BLaER1 treated with 17β-estradiol and CSF1 and Interleukin-3, amounts not matched to agents 10 nM and 100 nM (cell line): ENCODE results near the gene GAMT.

ENCODE experiments used
- H3K27ac ChIP-seq, 11 experiments: shearing (Covaris generic); formaldehyde crosslinking; 2 replicates each; pipeline ENCODE4 v1.8.1; 2022
- H3K27me3 ChIP-seq, 11 experiments: shearing (Covaris generic); formaldehyde crosslinking; 2 replicates each; pipeline ENCODE4 v1.8.1; 2022
- H3K36me3 ChIP-seq, 11 experiments: shearing (Covaris generic); formaldehyde crosslinking; 2 replicates each; pipeline ENCODE4 v1.8.1; 2022
- H3K4me1 ChIP-seq, 10 experiments: shearing (Covaris generic); formaldehyde crosslinking; 2 replicates each; pipeline ENCODE4 v1.8.1; 2022
- H3K4me2 ChIP-seq, 11 experiments: shearing (Covaris generic); formaldehyde crosslinking; 2 replicates each; pipeline ENCODE4 v1.8.1; 2022
- H3K4me3 ChIP-seq, 10 experiments: shearing (Covaris generic); formaldehyde crosslinking; 2 replicates each; pipeline ENCODE4 v1.8.1; 2022
- H3K9ac ChIP-seq, 11 experiments: shearing (Covaris generic); formaldehyde crosslinking; 2 replicates each; pipeline ENCODE4 v1.8.1; 2022
- H3K9me3 ChIP-seq, 11 experiments: shearing (Covaris generic); formaldehyde crosslinking; replicated peaks in 1 of 11; 2 replicates each; pipeline ENCODE4 v1.8.1; 2022
- H4K20me1 ChIP-seq, 11 experiments: shearing (Covaris generic); formaldehyde crosslinking; 2 replicates each; pipeline ENCODE4 v1.8.1; 2022
- Cebpa-rat ChIP-seq, 11 experiments: shearing (Covaris generic); IDR thresholded peaks; 2 replicates each; pipeline ENCODE4 v1.8.1; 2022

Gene GAMT

DNA sequence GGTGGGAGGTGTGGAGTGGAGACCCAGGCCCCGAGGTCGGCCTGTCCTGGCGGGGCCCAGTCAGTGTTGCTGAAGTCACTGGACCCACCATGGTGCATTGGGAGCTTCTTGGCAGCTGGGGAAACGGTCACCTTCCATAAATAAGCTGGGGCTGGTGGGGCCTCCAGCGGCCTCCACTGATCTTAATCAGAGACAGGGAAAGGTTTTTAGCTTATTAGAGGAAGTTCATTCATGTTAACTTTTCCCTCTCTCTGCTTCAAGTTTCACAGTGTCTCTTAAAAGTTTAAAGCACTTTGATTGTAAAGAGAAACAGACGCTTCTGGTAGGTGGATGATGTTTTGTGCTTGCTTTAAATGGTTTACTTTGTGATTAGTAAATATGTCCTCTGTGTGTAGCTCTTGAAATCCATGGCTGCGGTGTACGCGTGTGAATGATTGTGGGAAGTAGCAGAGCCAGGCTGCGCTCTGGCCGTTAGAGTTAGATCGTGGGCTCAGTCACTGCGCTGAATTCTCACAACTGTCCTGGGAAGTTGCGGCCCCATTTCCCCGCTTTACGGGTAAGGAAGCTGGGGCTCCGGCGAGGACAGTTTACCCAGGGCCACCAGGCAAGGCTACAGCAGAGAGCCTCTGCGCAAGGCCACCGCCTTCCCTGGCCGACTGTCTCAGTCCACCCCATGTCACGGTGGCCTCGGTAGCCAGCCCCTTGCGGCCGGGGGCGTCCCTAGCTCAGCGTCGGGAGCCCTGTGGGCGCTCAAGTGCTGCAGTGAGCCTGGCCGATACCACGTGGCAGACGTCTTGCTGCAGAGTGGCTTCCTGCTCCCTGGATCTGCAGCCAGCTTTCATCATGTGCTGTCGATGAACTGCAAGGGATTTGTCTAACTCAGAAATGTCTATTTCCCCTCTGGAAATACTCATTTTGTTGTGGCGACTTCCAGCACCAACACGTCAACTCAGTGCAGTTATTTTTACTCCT, 34.2 kb downstream of the GAMT start:
- Histone ChIP-seq H3K4me1 (peaks cover 77 to 100% (median 100%) of the 10 kb centered on the region in 10 experiments), H3K9ac (peak overlapping the region in 8 of 11 experiments; percentile 50 to 81 (median 61); a peak in 16 of 22 replicates), H3K9me3 (no peaks in the 10 kb centered on the region), H3K4me3 (no peak overlapping the region), H3K27ac (peak overlapping the region in 9 of 11 experiments; percentile 36 to 92 (median 75); a peak in 19 of 22 replicates), H3K27me3 (peaks cover 0 to 16% (median 0%) of the 10 kb centered on the region in 11 experiments; a peak in 2 of 22 replicates), H4K20me1 (peaks cover 0 to 77% (median 0%) of the 10 kb centered on the region in 11 experiments; a peak in 9 of 22 replicates), H3K4me2 (peak overlapping the region; percentile 68 to 100 (median 91)), H3K36me3 (peaks cover 9 to 56% (median 29%) of the 10 kb centered on the region in 11 experiments; a peak in 18 of 22 replicates)
- TF ChIP-seq Cebpa-rat (IDR thresholded peaks at IDR 0.05) = peak in 6 of 11 experiments; percentile 9 to 90 (median 39); a peak in 4 of 22 replicates

DNA sequence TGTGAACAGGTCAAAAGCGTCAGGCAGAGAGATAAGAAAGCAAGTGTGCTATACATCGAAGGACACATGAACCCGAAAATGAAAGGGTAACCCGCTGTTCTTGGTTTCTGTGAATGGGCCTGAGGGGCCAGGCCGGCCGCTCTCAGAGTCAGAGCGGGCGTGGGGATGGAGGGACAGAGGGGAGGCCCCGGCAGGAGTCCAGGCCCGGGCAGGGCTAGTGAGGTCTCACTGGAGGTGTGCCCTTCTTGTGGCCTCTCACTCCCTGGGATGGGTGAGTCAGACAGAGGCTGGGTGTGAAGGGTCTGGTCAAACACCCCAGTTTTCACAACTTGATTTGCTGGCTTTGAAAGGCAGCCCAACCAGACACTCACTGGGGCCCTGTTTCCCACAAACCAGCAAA, 35.0 kb downstream of the GAMT start:
- peak overlapping the region in 7 of 11 experiments; percentile 72 to 92 (median 80); a peak in 12 of 22 replicates for H3K27ac ChIP-seq
- TF ChIP-seq Cebpa-rat (IDR thresholded peaks at IDR 0.05) = no peak
- H4K20me1 ChIP-seq = peaks cover 0 to 86% (median 0%) of the 10 kb centered on the region in 11 experiments; a peak in 9 of 22 replicates

DNA sequence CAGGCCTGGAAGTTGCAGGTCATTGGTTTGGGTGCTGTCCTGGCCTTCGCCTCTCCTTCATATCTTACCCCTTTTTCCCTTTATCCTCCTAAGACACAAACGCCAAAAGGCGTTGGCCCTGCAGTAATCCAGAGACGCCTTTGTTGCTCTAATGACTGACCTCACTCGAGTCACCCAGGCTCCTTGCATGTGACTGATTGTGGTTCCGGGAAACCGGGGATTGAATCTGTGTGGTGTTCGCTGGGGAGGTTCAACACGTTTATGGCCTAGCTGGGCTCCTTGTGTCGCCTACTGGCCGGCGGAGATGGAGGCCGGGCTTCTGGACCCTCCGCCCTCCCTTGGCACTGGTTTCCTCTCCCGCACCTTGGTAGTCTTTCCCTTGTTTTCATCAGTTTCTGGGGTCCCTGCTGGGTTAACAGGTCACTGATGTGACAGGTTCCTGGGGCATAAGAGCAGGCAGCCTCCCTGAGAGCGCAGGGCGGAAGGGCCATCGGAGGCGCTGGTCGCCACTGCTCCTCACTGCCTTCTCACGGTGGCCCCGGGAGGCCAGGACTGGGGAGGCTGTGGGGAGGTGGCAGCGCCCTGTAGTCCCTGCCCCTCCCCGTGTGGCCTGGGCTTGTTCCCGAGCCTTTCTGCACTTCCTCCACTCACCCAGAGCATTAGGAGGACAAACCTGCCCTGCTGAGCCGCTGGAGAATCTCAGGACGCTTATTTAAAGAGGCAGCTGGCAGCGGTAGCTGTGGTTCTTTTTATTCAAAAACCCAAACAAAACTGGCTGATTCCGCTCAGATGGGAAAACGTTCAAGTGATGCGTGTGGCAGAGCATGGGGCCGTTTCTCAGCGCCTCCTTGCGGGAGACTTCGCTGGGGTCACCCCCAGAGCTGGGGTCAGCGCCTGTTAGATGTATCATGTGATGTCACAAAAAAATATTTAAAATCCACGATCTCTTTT, 35.7 kb downstream of the GAMT start:
- Histone ChIP-seq H3K4me3 (no peak overlapping the region), H3K4me2 (peak overlapping the region; percentile 17 to 100 (median 91); a peak in 21 of 22 replicates), H3K27me3 (peaks cover 0 to 16% (median 0%) of the 10 kb centered on the region in 11 experiments; a peak in 2 of 22 replicates), H3K27ac (peak overlapping the region in 7 of 11 experiments; percentile 14 to 92 (median 80); a peak in 13 of 22 replicates), H3K36me3 (peaks cover 11 to 59% (median 33%) of the 10 kb centered on the region in 11 experiments; a peak in 18 of 22 replicates), H3K9me3 (no peaks in the 10 kb centered on the region), H3K4me1 (peaks cover 81 to 100% (median 100%) of the 10 kb centered on the region in 10 experiments), H4K20me1 (peaks cover 0 to 87% (median 0%) of the 10 kb centered on the region in 11 experiments; a peak in 9 of 22 replicates), H3K9ac (peak overlapping the region in 7 of 11 experiments; percentile 27 to 81 (median 68); a peak in 12 of 22 replicates)
- TF ChIP-seq Cebpa-rat (IDR thresholded peaks at IDR 0.05) = no peak

More for the DNA sequence above, 35.0 kb downstream of the GAMT start:
- Histone ChIP-seq H3K4me3 (no peak overlapping the region), H3K36me3 (peaks cover 11 to 57% (median 31%) of the 10 kb centered on the region in 11 experiments; a peak in 17 of 22 replicates), H3K4me2 (peak overlapping the region; percentile 68 to 100 (median 91)), H3K9ac (peak overlapping the region in 6 of 11 experiments; percentile 50 to 81 (median 71); a peak in 11 of 22 replicates), H3K4me1 (peaks cover 81 to 100% (median 100%) of the 10 kb centered on the region in 10 experiments), H3K9me3 (no peaks in the 10 kb centered on the region), H3K27me3 (peaks cover 0 to 17% (median 0%) of the 10 kb centered on the region in 11 experiments; a peak in 2 of 22 replicates)

DNA sequence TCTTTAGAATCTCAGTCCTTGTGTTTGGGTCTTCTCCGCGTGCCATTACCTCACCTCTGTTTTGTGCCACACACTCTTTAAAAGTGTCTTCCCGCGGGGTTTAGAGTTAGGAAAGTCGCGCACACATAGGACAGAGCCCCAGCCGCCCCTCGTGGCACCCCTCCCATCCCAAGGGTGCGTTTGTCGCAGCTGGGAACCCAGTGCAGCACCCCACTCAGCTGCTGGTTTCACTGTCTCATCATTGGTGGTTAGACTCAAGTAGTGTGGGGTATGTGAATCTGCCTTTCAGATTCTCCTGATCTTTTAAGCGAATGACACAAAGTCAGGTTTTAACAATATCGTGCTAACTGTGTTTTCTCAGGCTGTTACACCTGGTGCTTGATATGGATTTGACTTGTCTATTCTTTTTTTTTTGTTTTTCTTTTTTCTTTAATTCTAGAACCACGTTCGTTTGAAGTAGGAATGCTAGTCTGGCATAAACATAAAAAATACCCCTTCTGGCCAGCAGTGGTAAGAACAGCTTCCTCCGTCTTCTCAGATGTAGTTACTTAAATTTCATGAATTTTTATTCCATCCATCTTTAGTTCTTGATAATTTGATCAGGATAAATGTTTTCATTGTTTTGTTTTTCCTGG, 37.2 kb downstream of the GAMT start:
- TF ChIP-seq Cebpa-rat (IDR thresholded peaks at IDR 0.05) = no peak
- Histone ChIP-seq H4K20me1 (peaks cover 0 to 87% (median 0%) of the 10 kb centered on the region in 11 experiments; a peak in 9 of 22 replicates), H3K27ac (peak overlapping the region in 9 of 11 experiments; percentile 27 to 92 (median 76); a peak in 17 of 22 replicates), H3K36me3 (peaks cover 22 to 59% (median 37%) of the 10 kb centered on the region in 11 experiments; a peak in 20 of 22 replicates), H3K27me3 (peaks cover 0 to 12% (median 0%) of the 10 kb centered on the region in 11 experiments; a peak in 2 of 22 replicates), H3K4me3 (peak overlapping the region in 7 of 10 experiments; percentile 4 to 52 (median 42); a peak in 9 of 20 replicates), H3K4me2 (peak overlapping the region; percentile 81 to 100 (median 95)), H3K9ac (peak overlapping the region in 9 of 11 experiments; percentile 11 to 81 (median 66); a peak in 16 of 22 replicates), H3K9me3 (no peaks in the 10 kb centered on the region), H3K4me1 (peaks cover 84 to 100% (median 99%) of the 10 kb centered on the region in 10 experiments)

DNA sequence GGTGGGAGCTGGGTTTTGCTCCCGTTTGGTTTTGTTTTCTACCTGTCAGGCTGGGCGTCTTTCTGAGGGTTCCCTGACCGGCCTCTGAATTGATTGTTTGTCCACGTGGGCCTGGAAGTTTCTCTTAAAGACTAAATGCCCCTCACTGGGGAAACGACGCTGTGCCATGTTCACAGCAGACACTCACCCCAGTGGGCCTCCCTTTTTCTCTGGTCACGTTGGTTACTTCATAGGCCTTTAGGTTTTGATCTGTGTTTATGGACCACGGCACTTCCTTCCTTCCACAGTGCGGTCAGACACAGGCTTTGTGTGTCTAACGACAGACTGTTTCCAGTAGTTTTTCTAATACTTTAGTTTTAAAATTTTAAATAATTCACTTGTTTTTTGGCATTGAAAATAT, 37.7 kb downstream of the GAMT start:
- Histone ChIP-seq H3K4me1 (peaks cover 78 to 100% (median 95%) of the 10 kb centered on the region in 10 experiments), H4K20me1 (peaks cover 0 to 87% (median 0%) of the 10 kb centered on the region in 11 experiments; a peak in 9 of 22 replicates), H3K9me3 (no peaks in the 10 kb centered on the region), H3K27ac (peak overlapping the region in 9 of 11 experiments; percentile 34 to 92 (median 76); a peak in 17 of 22 replicates), H3K4me2 (peak overlapping the region; percentile 81 to 100 (median 95)), H3K36me3 (peaks cover 28 to 59% (median 41%) of the 10 kb centered on the region in 11 experiments; a peak in 21 of 22 replicates), H3K9ac (peak overlapping the region; percentile 3 to 81 (median 63); a peak in 19 of 22 replicates), H3K4me3 (peak overlapping the region in 8 of 10 experiments; percentile 28 to 59 (median 42); a peak in 15 of 20 replicates), H3K27me3 (peaks cover 0 to 12% (median 0%) of the 10 kb centered on the region in 11 experiments; a peak in 2 of 22 replicates)
- no peak; a peak in 1 of 22 replicates for TF ChIP-seq Cebpa-rat (IDR thresholded peaks at IDR 0.05)

DNA sequence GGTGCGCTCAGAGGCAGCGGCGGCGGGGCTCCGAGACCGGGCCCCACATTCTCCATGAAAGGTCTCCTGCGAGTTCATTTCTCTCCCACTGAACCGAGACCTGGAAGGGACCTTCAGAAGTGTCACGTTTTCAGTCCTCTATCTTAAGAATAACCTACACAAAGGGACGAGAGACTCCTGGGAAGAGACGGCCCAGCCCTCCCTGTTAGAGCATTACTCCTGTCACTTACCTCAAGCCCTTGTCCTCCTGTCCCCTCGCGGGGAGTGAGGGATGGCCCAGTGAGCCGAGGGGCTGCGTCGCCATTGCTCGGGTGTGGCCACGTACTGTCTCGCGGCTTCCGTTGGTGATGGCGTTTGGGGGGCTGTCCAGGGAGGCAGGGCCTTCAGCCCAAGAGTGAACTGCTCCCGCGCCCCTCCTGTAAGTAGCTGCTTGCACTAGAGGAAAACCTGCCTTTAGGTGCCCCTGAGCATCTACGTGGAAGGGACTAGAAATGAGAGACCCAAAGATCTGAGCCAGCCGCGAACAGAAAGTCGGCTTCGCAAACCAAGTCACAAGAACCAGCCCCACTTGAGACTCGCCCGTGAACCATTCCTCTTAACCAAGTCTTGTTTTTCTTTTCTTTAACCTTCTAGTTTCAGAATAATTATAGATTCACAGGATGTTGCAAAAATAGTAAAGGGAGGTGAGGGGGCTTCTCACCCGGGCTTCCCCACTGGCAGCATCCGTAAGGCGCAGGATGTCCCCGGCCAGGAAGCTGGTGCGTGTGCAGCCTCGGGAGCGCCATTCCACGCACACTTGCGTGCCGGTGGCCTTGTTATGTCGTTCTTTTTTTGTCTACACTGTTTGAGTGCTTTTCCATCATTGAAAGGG, 38.7 kb downstream of the GAMT start:
- H3K36me3 ChIP-seq = peaks cover 38 to 66% (median 50%) of the 10 kb centered on the region in 11 experiments
- no peaks in the 10 kb centered on the region for H3K9me3 ChIP-seq
- peaks cover 0 to 81% (median 0%) of the 10 kb centered on the region in 11 experiments; a peak in 9 of 22 replicates for H4K20me1 ChIP-seq
- H3K9ac ChIP-seq = peak overlapping the region in 9 of 11 experiments; percentile 46 to 81 (median 66); a peak in 17 of 22 replicates
- H3K4me3 ChIP-seq = peak overlapping the region in 8 of 10 experiments; percentile 28 to 59 (median 42); a peak in 15 of 20 replicates
- H3K27me3 ChIP-seq = peaks cover 0 to 12% (median 0%) of the 10 kb centered on the region in 11 experiments; a peak in 2 of 22 replicates
- no peak for TF ChIP-seq Cebpa-rat (IDR thresholded peaks at IDR 0.05)
- H3K4me1 ChIP-seq = peaks cover 68 to 93% (median 85%) of the 10 kb centered on the region in 10 experiments
- peak overlapping the region; percentile 81 to 100 (median 95) for H3K4me2 ChIP-seq
- H3K27ac ChIP-seq = peak overlapping the region in 9 of 11 experiments; percentile 34 to 92 (median 76); a peak in 15 of 22 replicates
